RWPE2 (cell line): ENCODE results near the gene TUBB1.
A peak's percentile ranks its signal among the peaks of the same experiment; 100 is the strongest.

Experiments used
- ATAC-seq: fragments of 200-7000 bp; cut with Tn5 transposase; 3 replicates; pipeline ENCODE4 v1.9.1; 2021; ENCODE audit warnings: low read depth
- DNase-seq: peaks from one replicate; pipeline ENCODE4 v3.0.0-alpha.2; 2020; ENCODE audit warnings: low spot score
- H3K27ac ChIP-seq: fragments of 450-650 bp; 2 replicates; pipeline ENCODE4 v1.5.1; 2017; ENCODE audit warnings: mild to moderate bottlenecking; ENCODE audit not compliant: poor library complexity, severe bottlenecking
- H3K27me3 ChIP-seq: fragments of 250-450 bp; sonication (Bioruptor Pico); 2 replicates; pipeline ENCODE4 v1.5.1; 2021; ENCODE audit warnings: mild to moderate bottlenecking, moderate library complexity; ENCODE audit not compliant: insufficient read depth, poor library complexity, severe bottlenecking
- H3K36me3 ChIP-seq: fragments of 250-450 bp; sonication (Bioruptor Pico); 2 replicates; pipeline ENCODE4 v1.5.1; 2020; ENCODE audit warnings: low read depth, mild to moderate bottlenecking, moderate library complexity
- H3K4me1 ChIP-seq: fragments of 250-450 bp; sonication (Bioruptor Pico); 2 replicates; pipeline ENCODE4 v1.5.1; 2021; ENCODE audit warnings: mild to moderate bottlenecking, moderate library complexity; ENCODE audit not compliant: insufficient read depth, poor library complexity, severe bottlenecking
- H3K4me3 ChIP-seq: fragments of 250-450 bp; sonication (Bioruptor Pico); 2 replicates; pipeline ENCODE4 v1.5.1; 2021; ENCODE audit warnings: mild to moderate bottlenecking, moderate library complexity; ENCODE audit not compliant: severe bottlenecking
- H3K9me3 ChIP-seq: fragments of 250-450 bp; sonication (Bioruptor Pico); 2 replicates; pipeline ENCODE4 v1.5.1; 2021; ENCODE audit warnings: mild to moderate bottlenecking, moderate library complexity; ENCODE audit not compliant: severe bottlenecking
- CTCF ChIP-seq: fragments of 450-650 bp; IDR thresholded peaks from one replicate; pipeline ENCODE4 v1.5.1; 2017; ENCODE audit warnings: mild to moderate bottlenecking, moderate library complexity; ENCODE audit not compliant: poor library complexity, severe bottlenecking

Gene TUBB1

GRCh38 chr20:58985656-58986055 lies 33.6 kb upstream of the TUBB1 start:
- Histone ChIP-seq H3K4me3 (no peak overlapping the region), H3K4me1 (peaks cover 8% of the 10 kb centered on the region), H3K27me3 (no peaks in the 10 kb centered on the region), H3K27ac (no peak overlapping the region), H3K36me3 (peaks cover 77% of the 10 kb centered on the region), H3K9me3 (no peaks in the 10 kb centered on the region)
- ATAC-seq = no peak
- DNase-seq = peak; percentile 34
- TF ChIP-seq CTCF = no peak

- Histone ChIP-seq H3K4me1 (peaks cover 8% of the 10 kb centered on the region), H3K36me3 (peaks cover 85% of the 10 kb centered on the region), H3K27me3 (no peaks in the 10 kb centered on the region), H3K27ac (no peak overlapping the region), H3K9me3 (no peaks in the 10 kb centered on the region), H3K4me3 (no peak overlapping the region)
- peak; percentile 57 for DNase-seq
- TF ChIP-seq CTCF = no peak
- no peak for ATAC-seq
These were observed 32.8 kb upstream of the TUBB1 start for GRCh38 chr20:58986286-58986967.

- H3K9me3 ChIP-seq = no peaks in the 10 kb centered on the region
- no peak overlapping the region for H3K4me3 ChIP-seq
- peaks cover 91% of the 10 kb centered on the region for H3K36me3 ChIP-seq
- H3K27ac ChIP-seq = no peak overlapping the region
- DNase-seq = peak; percentile 62
- ATAC-seq = no peak
- TF ChIP-seq CTCF = no peak
- H3K4me1 ChIP-seq = peaks cover 8% of the 10 kb centered on the region
- no peaks in the 10 kb centered on the region for H3K27me3 ChIP-seq
These were observed 32.2 kb upstream of the TUBB1 start for GRCh38 chr20:58986968-58987517.

- H3K36me3 ChIP-seq = peaks cover 94% of the 10 kb centered on the region
- no peak for TF ChIP-seq CTCF
- H3K4me1 ChIP-seq = peaks cover 4% of the 10 kb centered on the region
- ATAC-seq = no peak
- DNase-seq = peak; percentile 57
- H3K4me3 ChIP-seq = no peak overlapping the region
- no peak overlapping the region for H3K27ac ChIP-seq
- H3K27me3 ChIP-seq = no peaks in the 10 kb centered on the region
- H3K9me3 ChIP-seq = no peaks in the 10 kb centered on the region
These were observed 31.3 kb upstream of the TUBB1 start for GRCh38 chr20:58987790-58988564.

GRCh38 chr20:58988565-58988882 lies 30.7 kb upstream of the TUBB1 start:
- peak; percentile 59 for DNase-seq
- ATAC-seq = no peak
- no peak for TF ChIP-seq CTCF
- Histone ChIP-seq H3K27me3 (no peaks in the 10 kb centered on the region), H3K9me3 (no peaks in the 10 kb centered on the region), H3K36me3 (peaks cover 95% of the 10 kb centered on the region), H3K27ac (no peak overlapping the region), H3K4me1 (peaks cover 4% of the 10 kb centered on the region), H3K4me3 (no peak overlapping the region)
